Ovary (tissue), 3 donors: ENCODE data around the gene TBATA.

Source experiments
- EP300 ChIP-seq: sonication (generic); formaldehyde crosslinking; IDR thresholded peaks from one replicate; pipeline ENCODE4 v1.6.1; 2017; ENCODE audit warnings: antibody characterized with exemption
- POLR2A ChIP-seq: fragments of 450-650 bp; IDR thresholded peaks from one replicate; pipeline ENCODE4 v1.6.1; 2017; ENCODE audit warnings: antibody characterized with exemption, mild to moderate bottlenecking, moderate library complexity
- TF ChIP-seq, protein P1 (sequence below), 3 donors: fragments of 450-650 bp in 2 of 3; fragments of 200-600 bp in 1 of 3; IDR thresholded peaks; one replicate each; pipeline versions ENCODE4 v1.5.1 to v1.8.0; 2016 to 2022; ENCODE audit warnings: antibody characterized with exemption in 3 of 3, mild to moderate bottlenecking in 1 of 3
- donor health status: DM: no; HTN: no; CAD: no.

GRCh38 chr10:70722820-70723424 is 62.3 kb downstream of the TBATA start:
- TF ChIP-seq, protein P1, sequence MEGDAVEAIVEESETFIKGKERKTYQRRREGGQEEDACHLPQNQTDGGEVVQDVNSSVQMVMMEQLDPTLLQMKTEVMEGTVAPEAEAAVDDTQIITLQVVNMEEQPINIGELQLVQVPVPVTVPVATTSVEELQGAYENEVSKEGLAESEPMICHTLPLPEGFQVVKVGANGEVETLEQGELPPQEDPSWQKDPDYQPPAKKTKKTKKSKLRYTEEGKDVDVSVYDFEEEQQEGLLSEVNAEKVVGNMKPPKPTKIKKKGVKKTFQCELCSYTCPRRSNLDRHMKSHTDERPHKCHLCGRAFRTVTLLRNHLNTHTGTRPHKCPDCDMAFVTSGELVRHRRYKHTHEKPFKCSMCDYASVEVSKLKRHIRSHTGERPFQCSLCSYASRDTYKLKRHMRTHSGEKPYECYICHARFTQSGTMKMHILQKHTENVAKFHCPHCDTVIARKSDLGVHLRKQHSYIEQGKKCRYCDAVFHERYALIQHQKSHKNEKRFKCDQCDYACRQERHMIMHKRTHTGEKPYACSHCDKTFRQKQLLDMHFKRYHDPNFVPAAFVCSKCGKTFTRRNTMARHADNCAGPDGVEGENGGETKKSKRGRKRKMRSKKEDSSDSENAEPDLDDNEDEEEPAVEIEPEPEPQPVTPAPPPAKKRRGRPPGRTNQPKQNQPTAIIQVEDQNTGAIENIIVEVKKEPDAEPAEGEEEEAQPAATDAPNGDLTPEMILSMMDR (IDR thresholded peaks at IDR 0.05): no peak
- TF ChIP-seq EP300 (no peak), POLR2A (no peak)
